ENCODE data around the gene HSD17B8.

DNA sequence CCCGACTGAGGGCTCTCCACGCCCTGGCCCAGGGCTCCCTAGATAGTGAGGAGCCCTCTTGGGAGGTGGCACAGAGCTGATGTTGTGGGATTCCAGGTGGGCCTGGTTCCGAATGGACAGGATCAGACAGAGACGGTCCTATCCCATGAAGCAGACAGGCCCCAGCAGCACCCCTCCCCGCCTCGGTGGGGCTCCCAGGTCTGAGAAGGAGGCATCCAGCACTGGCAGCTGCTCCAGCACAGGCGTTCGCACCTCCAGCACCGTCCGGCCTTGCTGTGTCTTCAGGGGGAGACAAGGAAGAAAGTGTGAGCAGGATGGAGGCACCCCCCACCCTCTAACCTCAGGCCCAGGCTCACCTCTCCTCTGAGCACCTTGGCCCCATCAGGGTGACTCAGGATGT, 40.9 kb upstream of the HSD17B8 start:
- TF ChIP-seq EZH2phosphoT487 (IDR thresholded peaks at IDR 0.05; ENCODE audit: borderline replicate concordance) (no peak), CEBPB (IDR thresholded peaks at IDR 0.05; ENCODE audit: low read depth) (no peak), YY1 (IDR thresholded peaks at IDR 0.05; ENCODE audit: extremely low read depth, insufficient replicate concordance, low read depth, low read length) (no peak)
- TF ChIP-seq, protein P1, sequence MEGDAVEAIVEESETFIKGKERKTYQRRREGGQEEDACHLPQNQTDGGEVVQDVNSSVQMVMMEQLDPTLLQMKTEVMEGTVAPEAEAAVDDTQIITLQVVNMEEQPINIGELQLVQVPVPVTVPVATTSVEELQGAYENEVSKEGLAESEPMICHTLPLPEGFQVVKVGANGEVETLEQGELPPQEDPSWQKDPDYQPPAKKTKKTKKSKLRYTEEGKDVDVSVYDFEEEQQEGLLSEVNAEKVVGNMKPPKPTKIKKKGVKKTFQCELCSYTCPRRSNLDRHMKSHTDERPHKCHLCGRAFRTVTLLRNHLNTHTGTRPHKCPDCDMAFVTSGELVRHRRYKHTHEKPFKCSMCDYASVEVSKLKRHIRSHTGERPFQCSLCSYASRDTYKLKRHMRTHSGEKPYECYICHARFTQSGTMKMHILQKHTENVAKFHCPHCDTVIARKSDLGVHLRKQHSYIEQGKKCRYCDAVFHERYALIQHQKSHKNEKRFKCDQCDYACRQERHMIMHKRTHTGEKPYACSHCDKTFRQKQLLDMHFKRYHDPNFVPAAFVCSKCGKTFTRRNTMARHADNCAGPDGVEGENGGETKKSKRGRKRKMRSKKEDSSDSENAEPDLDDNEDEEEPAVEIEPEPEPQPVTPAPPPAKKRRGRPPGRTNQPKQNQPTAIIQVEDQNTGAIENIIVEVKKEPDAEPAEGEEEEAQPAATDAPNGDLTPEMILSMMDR (IDR thresholded peaks at IDR 0.05 in 2 of 3, conservative IDR thresholded peaks at IDR 0.05 in 1 of 3; ENCODE audit: borderline replicate concordance in 1 of 3, insufficient read depth in 1 of 3, low read depth in 2 of 3, low read length in 2 of 3): no peak

Measured in HCT116 (cell line).